ENCODE measurements around the gene GREM2. TPM values are rescaled to one million over a fixed set of nuclear protein-coding genes. Genes with fewer than 3 reads are reported as not detected.

Gene GREM2
- total and polyA plus RNA-seq, 10 of the 15 experiments (the other 5 are each of a cell fraction or from before 2014, with no cell fraction given), result not detected

DNA sequence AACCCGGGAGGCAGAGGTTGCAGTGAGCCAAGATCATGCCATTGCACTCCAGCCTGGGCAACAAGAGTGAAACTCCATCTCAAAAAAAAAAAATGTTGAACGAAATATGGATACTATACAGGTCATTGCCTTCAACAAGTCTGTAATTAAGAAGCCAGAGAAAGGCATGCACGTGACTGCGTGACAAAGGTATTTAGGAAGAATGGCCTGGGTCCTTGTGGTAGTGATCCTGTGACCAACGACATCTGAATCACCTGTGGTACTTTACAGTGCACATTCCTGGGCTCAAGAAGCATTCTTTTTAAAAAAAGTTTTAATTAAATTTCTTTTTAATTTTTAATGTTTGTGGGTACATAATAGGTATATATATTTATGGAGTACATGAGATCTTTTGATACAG is 115.0 kb downstream of the GREM2 start:
- BruUV-seq (replicated peaks), result no TSS peak
- in situ Hi-C loops (cut with MboI), result no loop called here

DNA sequence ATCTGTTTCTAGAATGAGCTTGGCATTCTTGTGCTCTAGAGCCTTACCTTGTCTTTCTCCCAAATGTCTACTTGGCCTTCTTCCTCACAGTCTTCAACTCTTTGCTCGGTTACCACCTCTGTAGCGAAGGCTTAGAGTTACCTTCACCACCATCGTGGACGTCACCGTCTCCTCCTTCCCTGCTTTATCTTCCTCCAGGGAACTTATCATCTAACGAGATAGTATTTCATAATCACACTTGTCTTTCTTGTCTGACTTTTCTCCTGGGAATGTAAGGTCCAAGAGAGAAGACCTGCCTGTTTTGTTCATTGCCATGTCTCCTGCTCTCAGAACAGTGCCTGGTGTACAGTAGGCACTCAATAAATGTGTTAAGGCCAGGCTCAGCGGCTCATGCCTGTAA is 115.6 kb downstream of the GREM2 start:
- no peak overlapping the region for H3K27ac ChIP-seq (ENCODE audit: control insufficient read depth, insufficient read depth)
- H3K27me3 ChIP-seq (replicated peaks in 1 of 2; ENCODE audit: control insufficient read depth in 2 of 2, insufficient read depth in 2 of 2, low read length in 1 of 2), result no peaks in the 10 kb centered on the region
- TF ChIP-seq JUND (IDR thresholded peaks at IDR 0.05; ENCODE audit: low read depth, low read length) (no peak), FOS (IDR thresholded peaks at IDR 0.05; ENCODE audit: borderline replicate concordance, extremely low read depth, insufficient read length) (no peak), ZNF274 (IDR thresholded peaks at IDR 0.05; ENCODE audit: insufficient read depth, insufficient read length) (no peak), FOXM1 (IDR thresholded peaks at IDR 0.05; ENCODE audit: low read depth, low read length) (no peak), ASH2L (IDR thresholded peaks at IDR 0.05; ENCODE audit: borderline replicate concordance, low read depth) (no peak), CBFB (IDR thresholded peaks at IDR 0.05; ENCODE audit: low read depth) (no peak)
- no peaks in the 10 kb centered on the region for H4K20me1 ChIP-seq (ENCODE audit: control insufficient read depth, insufficient read depth)
- CTCF ChIA-PET, result no interaction called here
- H3K9me3 ChIP-seq (replicated peaks; ENCODE audit: control insufficient read depth, insufficient read depth, low read length), result no peaks in the 10 kb centered on the region
- intact Hi-C loops (cut with micrococcal nuclease; ENCODE audit: unreplicated experiment) (no loop called here), in situ Hi-C loops (cut with MboI) (no loop called here)
- H3K4me3 ChIP-seq, result no peak overlapping the region
- FAIRE-seq (no peak), ATAC-seq (no peak), DNase-seq (ENCODE audit: low read depth, low spot score) (no peak)
- no TSS peak for BruUV-seq (replicated peaks)
- H3K4me1 ChIP-seq (ENCODE audit: control insufficient read depth, insufficient read depth, low read length), result no peaks in the 10 kb centered on the region
- no peak overlapping the region for H2AFZ ChIP-seq (ENCODE audit: control insufficient read depth, low read depth, low read length)
- RAD21 ChIA-PET (ENCODE audit: unreplicated experiment), result no interaction called here
- POLR2A ChIA-PET, result no interaction called here
- no peak overlapping the region for H3K4me2 ChIP-seq (ENCODE audit: control insufficient read depth, insufficient read depth)
- WGBS (ENCODE audit: insufficient coverage, insufficient replicate concordance, low lambda C conversion rate, missing lambda C conversion rate), result 59% methylated on average over 7 of the region's 7 CpGs
- SMC1A ChIA-PET (ENCODE audit: uncharacterized antibody, unreplicated experiment), result no interaction called here
- H3K79me2 ChIP-seq (ENCODE audit: control insufficient read depth, insufficient read depth, low read length), result no peaks in the 10 kb centered on the region
- H3K9ac ChIP-seq (ENCODE audit: control insufficient read depth, insufficient read depth, low read length), result no peak overlapping the region
- H3K36me3 ChIP-seq (ENCODE audit: control insufficient read depth in 2 of 2, insufficient read depth in 2 of 2, low read length in 1 of 2), result no peaks in the 10 kb centered on the region

More for the DNA sequence above, 115.0 kb downstream of the GREM2 start:
- H3K4me1 ChIP-seq (ENCODE audit: control insufficient read depth, insufficient read depth, low read length), result no peaks in the 10 kb centered on the region
- RAD21 ChIA-PET (ENCODE audit: unreplicated experiment), result no interaction called here
- no peak overlapping the region for H2AFZ ChIP-seq (ENCODE audit: control insufficient read depth, low read depth, low read length)
- ATAC-seq, result no peak
- SMC1A ChIA-PET (ENCODE audit: uncharacterized antibody, unreplicated experiment), result no interaction called here
- no peak overlapping the region for H3K4me3 ChIP-seq
- no peaks in the 10 kb centered on the region for H4K20me1 ChIP-seq (ENCODE audit: control insufficient read depth, insufficient read depth)
- intact Hi-C loops (cut with micrococcal nuclease; ENCODE audit: unreplicated experiment), result no loop called here
- no peaks in the 10 kb centered on the region for H3K36me3 ChIP-seq (ENCODE audit: control insufficient read depth in 2 of 2, insufficient read depth in 2 of 2, low read length in 1 of 2)
- no peaks in the 10 kb centered on the region for H3K9me3 ChIP-seq (replicated peaks; ENCODE audit: control insufficient read depth, insufficient read depth, low read length)
- POLR2A ChIA-PET, result no interaction called here
- WGBS (ENCODE audit: insufficient coverage, insufficient replicate concordance, low lambda C conversion rate, missing lambda C conversion rate), result 48% methylated on average over 5 of the region's 5 CpGs
- no peak overlapping the region for H3K4me2 ChIP-seq (ENCODE audit: control insufficient read depth, insufficient read depth)
- CTCF ChIA-PET, result no interaction called here
- H3K9ac ChIP-seq (ENCODE audit: control insufficient read depth, insufficient read depth, low read length), result no peak overlapping the region
- no peak for FAIRE-seq
- no peak for DNase-seq (ENCODE audit: low read depth, low spot score)
- no peaks in the 10 kb centered on the region for H3K79me2 ChIP-seq (ENCODE audit: control insufficient read depth, insufficient read depth, low read length)
- H3K27me3 ChIP-seq (replicated peaks in 1 of 2; ENCODE audit: control insufficient read depth in 2 of 2, insufficient read depth in 2 of 2, low read length in 1 of 2), result no peaks in the 10 kb centered on the region
- H3K27ac ChIP-seq (ENCODE audit: control insufficient read depth, insufficient read depth), result no peak overlapping the region
- TF ChIP-seq IRF4 (IDR thresholded peaks at IDR 0.05; ENCODE audit: low read depth, low read length), result no peak

All from GM12878 (cell line).